NCI-H1417 (cell line): ENCODE measurements around the gene KIF2C.
"Not testable (repeated sequence)": the region's sequence is repeated elsewhere in the genome, so short reads cannot be mapped to it uniquely, and the experiment has no call there.

Experiments
- DNase-seq, 3 experiments: peaks; one replicate each; lab custom pipeline; 2025; lab: John Stamatoyannopoulos, UW

KIF2C gene

GRCh38 chr1:44812822-44813543, 73.3 kb downstream of the KIF2C start:
- DNase-seq = no peak

- not testable (repeated sequence) for DNase-seq
These were observed 76.3 kb downstream of the KIF2C start for GRCh38 chr1:44815926-44816325.

- DNase-seq = no peak
These were observed 77.7 kb downstream of the KIF2C start for GRCh38 chr1:44817307-44817706.
